ENCODE data around the gene MTARC2. TPM values are rescaled to one million over a fixed set of nuclear protein-coding genes. Genes with fewer than 3 reads are reported as not detected.

Gene MTARC2
- total and polyA plus RNA-seq, 2 of the 4 experiments (the other 2 are of a cell fraction), result 0.36 to 2.6 TPM

GRCh38 chr1:220742520-220742919 is 5.6 kb upstream of the MTARC2 start:
- no peak overlapping the region for H2BK120ac ChIP-seq (ENCODE audit: low read depth, low read length)
- no peaks in the 10 kb centered on the region; the same call in 1 of the 2 replicates for H3K9me1 ChIP-seq (ENCODE audit: insufficient read depth, low read length)
- H4K5ac ChIP-seq (ENCODE audit: low read depth, low read length), result no peak overlapping the region
- ChIA-PET CTCF (no interaction called here), POLR2A (ENCODE audit: unreplicated experiment) (no interaction called here)
- H3K4me2 ChIP-seq (ENCODE audit: low read depth, low read length), result no peak overlapping the region
- no TSS peak for BruUV-seq (replicated peaks)
- no peaks in the 10 kb centered on the region for H3K36me3 ChIP-seq (ENCODE audit: control insufficient read depth, insufficient read depth, low read length)
- DNase-seq (no peak), ATAC-seq (ENCODE audit: low read depth) (no peak)
- peaks cover 2% of the 10 kb centered on the region; the same call in 1 of the 2 replicates for H3K27me3 ChIP-seq (ENCODE audit: control insufficient read depth, insufficient read depth, low read length)
- H3K4ac ChIP-seq (ENCODE audit: low read depth, low read length), result no peak overlapping the region
- no peak overlapping the region for H3K56ac ChIP-seq (ENCODE audit: extremely low read depth, insufficient read depth, low read length)
- no peak overlapping the region for H2BK20ac ChIP-seq (ENCODE audit: low read depth, low read length)
- no peak overlapping the region for H2AK9ac ChIP-seq (replicated peaks; ENCODE audit: low read depth, low read length, poor library complexity)
- no peak overlapping the region for H3K27ac ChIP-seq (ENCODE audit: insufficient read depth, low read length)
- TF ChIP-seq NFE2L2 (IDR thresholded peaks at IDR 0.05; ENCODE audit: low read depth, low read length) (no peak), MXI1 (IDR thresholded peaks at IDR 0.05; ENCODE audit: borderline replicate concordance, low read depth, low read length) (no peak), RFX5 (IDR thresholded peaks at IDR 0.05; ENCODE audit: low read depth, low read length) (no peak), SMC3 (IDR thresholded peaks at IDR 0.05; ENCODE audit: low read depth, low read length) (no peak), MAFK (IDR thresholded peaks at IDR 0.05; ENCODE audit: low read depth, low read length) (no peak), RAD21 (IDR thresholded peaks at IDR 0.05; ENCODE audit: low read length) (no peak), USF2 (IDR thresholded peaks at IDR 0.05; ENCODE audit: low read depth, low read length) (no peak), FOS (IDR thresholded peaks at IDR 0.05; ENCODE audit: low read depth, low read length) (no peak), POLR2A (IDR thresholded peaks at IDR 0.05; ENCODE audit: low read depth, low read length) (no peak), MAZ (IDR thresholded peaks at IDR 0.05; ENCODE audit: borderline replicate concordance, low read depth, low read length) (no peak)
- TF ChIP-seq, protein P1, sequence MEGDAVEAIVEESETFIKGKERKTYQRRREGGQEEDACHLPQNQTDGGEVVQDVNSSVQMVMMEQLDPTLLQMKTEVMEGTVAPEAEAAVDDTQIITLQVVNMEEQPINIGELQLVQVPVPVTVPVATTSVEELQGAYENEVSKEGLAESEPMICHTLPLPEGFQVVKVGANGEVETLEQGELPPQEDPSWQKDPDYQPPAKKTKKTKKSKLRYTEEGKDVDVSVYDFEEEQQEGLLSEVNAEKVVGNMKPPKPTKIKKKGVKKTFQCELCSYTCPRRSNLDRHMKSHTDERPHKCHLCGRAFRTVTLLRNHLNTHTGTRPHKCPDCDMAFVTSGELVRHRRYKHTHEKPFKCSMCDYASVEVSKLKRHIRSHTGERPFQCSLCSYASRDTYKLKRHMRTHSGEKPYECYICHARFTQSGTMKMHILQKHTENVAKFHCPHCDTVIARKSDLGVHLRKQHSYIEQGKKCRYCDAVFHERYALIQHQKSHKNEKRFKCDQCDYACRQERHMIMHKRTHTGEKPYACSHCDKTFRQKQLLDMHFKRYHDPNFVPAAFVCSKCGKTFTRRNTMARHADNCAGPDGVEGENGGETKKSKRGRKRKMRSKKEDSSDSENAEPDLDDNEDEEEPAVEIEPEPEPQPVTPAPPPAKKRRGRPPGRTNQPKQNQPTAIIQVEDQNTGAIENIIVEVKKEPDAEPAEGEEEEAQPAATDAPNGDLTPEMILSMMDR (conservative IDR thresholded peaks at IDR 0.05; ENCODE audit: low read depth, low read length), result no peak
- TF ChIP-seq, protein P2, sequence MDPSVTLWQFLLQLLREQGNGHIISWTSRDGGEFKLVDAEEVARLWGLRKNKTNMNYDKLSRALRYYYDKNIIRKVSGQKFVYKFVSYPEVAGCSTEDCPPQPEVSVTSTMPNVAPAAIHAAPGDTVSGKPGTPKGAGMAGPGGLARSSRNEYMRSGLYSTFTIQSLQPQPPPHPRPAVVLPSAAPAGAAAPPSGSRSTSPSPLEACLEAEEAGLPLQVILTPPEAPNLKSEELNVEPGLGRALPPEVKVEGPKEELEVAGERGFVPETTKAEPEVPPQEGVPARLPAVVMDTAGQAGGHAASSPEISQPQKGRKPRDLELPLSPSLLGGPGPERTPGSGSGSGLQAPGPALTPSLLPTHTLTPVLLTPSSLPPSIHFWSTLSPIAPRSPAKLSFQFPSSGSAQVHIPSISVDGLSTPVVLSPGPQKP (IDR thresholded peaks at IDR 0.05; ENCODE audit: borderline replicate concordance, low read depth, low read length), result no peak
- H2BK5ac ChIP-seq (ENCODE audit: low read depth, low read length, poor library complexity, severe bottlenecking), result no peak overlapping the region
- H3K9ac ChIP-seq (ENCODE audit: low read depth, low read length), result no peak overlapping the region
- no peak overlapping the region for H2AFZ ChIP-seq (replicated peaks; ENCODE audit: low read length, poor library complexity)
- H3K23ac ChIP-seq (ENCODE audit: low read depth, low read length), result no peak overlapping the region
- no peak overlapping the region for H2BK15ac ChIP-seq (ENCODE audit: low read depth, low read length)
- no peaks in the 10 kb centered on the region for H3K79me1 ChIP-seq (ENCODE audit: low read depth in 1 of 2, low read length in 2 of 2)
- no peak overlapping the region for H4K8ac ChIP-seq (ENCODE audit: low read depth in 2 of 2, low read length in 2 of 2)
- no peak overlapping the region for H3K14ac ChIP-seq (replicated peaks; ENCODE audit: low read depth, low read length)
- in situ Hi-C loops (cut with MboI; ENCODE audit: low sequenced_read_pairs), result no loop called here
- no peak overlapping the region for H4K91ac ChIP-seq (ENCODE audit: insufficient read depth, low read depth, low read length)
- intact Hi-C loops (cut with micrococcal nuclease), result no loop called here
- H3K4me1 ChIP-seq (ENCODE audit: control insufficient read depth, insufficient read depth, low read length), result no peaks in the 10 kb centered on the region
- H3K4me3 ChIP-seq (ENCODE audit: insufficient read depth, low read depth, low read length), result no peak overlapping the region
- H4K20me1 ChIP-seq (ENCODE audit: insufficient read depth, low read length), result no peaks in the 10 kb centered on the region
- H2AK5ac ChIP-seq (ENCODE audit: low read depth, low read length), result no peak overlapping the region
- H3K9me3 ChIP-seq (ENCODE audit: control insufficient read depth, insufficient read depth, low read length), result no peaks in the 10 kb centered on the region
- dilution Hi-C loops (cut with HindIII; ENCODE audit: low sequenced_read_pairs, unreplicated experiment), result no loop called here
- no CpG with 5 or more reads among the region's 3 CpGs for WGBS, 2 experiments (ENCODE audit: extremely low coverage in 2 of 2, insufficient read length in 1 of 2)
- no peak overlapping the region for H3K18ac ChIP-seq (ENCODE audit: low read depth, low read length)
